ENCODE data around the gene ATP11B.

ATP11B gene

GRCh38 chr3:182913889-182914288 is 120.6 kb downstream of the ATP11B start:
- DNase-seq = peak; percentile 43

- no peak for DNase-seq
Observed at GRCh38 chr3:182914341-182914740, 121.0 kb downstream of the ATP11B start.

GRCh38 chr3:182917134-182917533 is 123.8 kb downstream of the ATP11B start:
- DNase-seq = no peak

- DNase-seq = no peak
Observed at GRCh38 chr3:182919866-182920357, 126.6 kb downstream of the ATP11B start.

- DNase-seq = no peak
Observed at GRCh38 chr3:182920515-182921084, 127.3 kb downstream of the ATP11B start.

GRCh38 chr3:182921665-182922355 is 128.5 kb downstream of the ATP11B start:
- no peak for DNase-seq

GRCh38 chr3:182925330-182925943 is 132.1 kb downstream of the ATP11B start:
- DNase-seq = no peak

GRCh38 chr3:182925944-182926337 is 132.6 kb downstream of the ATP11B start:
- no peak for DNase-seq

GRCh38 chr3:182935803-182936202 is 142.5 kb downstream of the ATP11B start:
- DNase-seq = no peak

GRCh38 chr3:182936239-182936917 is 143.1 kb downstream of the ATP11B start:
- DNase-seq = no peak

GRCh38 chr3:182936918-182937285 is 143.6 kb downstream of the ATP11B start:
- DNase-seq = no peak

GRCh38 chr3:182937293-182938051 is 144.2 kb downstream of the ATP11B start:
- DNase-seq = no peak

- DNase-seq = no peak
Observed at GRCh38 chr3:182940266-182940808, 147.0 kb downstream of the ATP11B start.

GRCh38 chr3:182941719-182942118 is 148.4 kb downstream of the ATP11B start:
- DNase-seq = no peak

- DNase-seq = no peak
Observed at GRCh38 chr3:182947888-182948287, 154.6 kb downstream of the ATP11B start.

GRCh38 chr3:182948305-182948704 is 155.0 kb downstream of the ATP11B start:
- DNase-seq = no peak

- DNase-seq = no peak
Observed at GRCh38 chr3:182949688-182950087, 156.4 kb downstream of the ATP11B start.

GRCh38 chr3:182954553-182955235 is 161.4 kb downstream of the ATP11B start:
- DNase-seq = no peak

- no peak for DNase-seq
Observed at GRCh38 chr3:182957226-182957625, 163.9 kb downstream of the ATP11B start.

GRCh38 chr3:182957676-182958266 is 164.5 kb downstream of the ATP11B start:
- no peak for DNase-seq
